Astrocyte (in vitro differentiated cells and primary cell): ENCODE results near the gene GEN1. TPM values are rescaled to one million over a fixed set of nuclear protein-coding genes. Genes with fewer than 3 reads are reported as not detected.

ENCODE experiments used
- DNase-seq: peaks from one replicate; pipeline ENCODE4 v3.0.0-alpha.2; 2010; ENCODE audit warnings: low read depth
- FAIRE-seq: peaks from 2 replicates; lab custom pipeline; 2011; peaks lifted over from hg19 to GRCh38; lab: Jason Lieb, UNC
- H2AFZ ChIP-seq: 2 replicates; pipeline ENCODE4 v1.6.0; 2012; ENCODE audit warnings: low read depth, low read length, inconsistent platforms
- H3K27ac ChIP-seq: 2 replicates; pipeline ENCODE4 v1.5.1; 2011; ENCODE audit warnings: low read depth, low read length, inconsistent platforms
- H3K27me3 ChIP-seq: 2 replicates; pipeline ENCODE4 v1.6.0; 2011; ENCODE audit warnings: low read length, inconsistent platforms; ENCODE audit not compliant: insufficient read depth
- H3K36me3 ChIP-seq: 2 replicates; pipeline ENCODE4 v1.5.1; 2011; ENCODE audit warnings: low read length, inconsistent platforms; ENCODE audit not compliant: insufficient read depth
- H3K4me1 ChIP-seq: 2 replicates; pipeline ENCODE4 v1.5.1; 2011; ENCODE audit warnings: low read length, inconsistent platforms; ENCODE audit not compliant: insufficient read depth
- H3K4me2 ChIP-seq: 2 replicates; pipeline ENCODE4 v1.6.0; 2012; ENCODE audit warnings: low read length, inconsistent platforms
- H3K4me3 ChIP-seq: 2 replicates; pipeline ENCODE4 v1.5.1; 2011; ENCODE audit warnings: low read depth, mild to moderate bottlenecking, low read length, inconsistent platforms; ENCODE audit not compliant: insufficient read depth
- H3K79me2 ChIP-seq: 2 replicates; pipeline ENCODE4 v1.6.0; 2012; ENCODE audit warnings: mild to moderate bottlenecking, low read length, inconsistent platforms; ENCODE audit not compliant: insufficient read depth
- H3K9ac ChIP-seq: 2 replicates; pipeline ENCODE4 v1.6.0; 2012; ENCODE audit warnings: mild to moderate bottlenecking, low read length, inconsistent platforms
- H3K9me3 ChIP-seq: 2 replicates; pipeline ENCODE4 v1.5.1; 2012; ENCODE audit warnings: low read depth, mild to moderate bottlenecking, low read length, inconsistent platforms; ENCODE audit not compliant: insufficient read depth
- H4K20me1 ChIP-seq: 2 replicates; pipeline ENCODE4 v1.6.0; 2012; ENCODE audit warnings: low read length, inconsistent platforms; ENCODE audit not compliant: insufficient read depth
- H3K27ac Mint-ChIP-seq: one replicate; pipeline ENCODE4 v1.8.0; 2021; ENCODE audit warnings: mild to moderate bottlenecking, mixed read lengths; ENCODE audit not compliant: unreplicated experiment
- H3K27me3 Mint-ChIP-seq: one replicate; pipeline ENCODE4 v1.8.0; 2021; ENCODE audit warnings: low read depth, mixed read lengths; ENCODE audit not compliant: unreplicated experiment
- H3K36me3 Mint-ChIP-seq: one replicate; pipeline ENCODE4 v1.8.0; 2021; ENCODE audit warnings: low read depth, mixed read lengths; ENCODE audit not compliant: unreplicated experiment
- H3K4me1 Mint-ChIP-seq: one replicate; pipeline ENCODE4 v1.8.0; 2021; ENCODE audit warnings: low read depth, mixed read lengths; ENCODE audit not compliant: unreplicated experiment
- H3K4me3 Mint-ChIP-seq: one replicate; pipeline ENCODE4 v1.8.0; 2021; ENCODE audit warnings: mild to moderate bottlenecking, moderate library complexity, mixed read lengths; ENCODE audit not compliant: unreplicated experiment
- H3K9me3 Mint-ChIP-seq: one replicate; pipeline ENCODE4 v1.8.0; 2021; ENCODE audit warnings: mild to moderate bottlenecking, mixed read lengths; ENCODE audit not compliant: unreplicated experiment
- EZH2 ChIP-seq: IDR thresholded peaks from 2 replicates; pipeline ENCODE4 v1.6.1; 2012; ENCODE audit warnings: mild to moderate bottlenecking, low read length, inconsistent platforms; ENCODE audit not compliant: insufficient read depth
- total RNA-seq: library from RNA; stranded (reverse); gene quantifications from 2 replicates; pipeline ENCODE4 v1.2.1, GENCODE V29; 2021
- TF ChIP-seq, protein P1 (sequence below): IDR thresholded peaks from 2 replicates; pipeline ENCODE4 v1.5.1; 2011; ENCODE audit warnings: low read depth, mild to moderate bottlenecking, inconsistent platforms, low read length, moderate library complexity; ENCODE audit not compliant: insufficient read depth

Gene GEN1
- total RNA-seq, 1 donor from 2014 or later = 9.1 TPM

DNA sequence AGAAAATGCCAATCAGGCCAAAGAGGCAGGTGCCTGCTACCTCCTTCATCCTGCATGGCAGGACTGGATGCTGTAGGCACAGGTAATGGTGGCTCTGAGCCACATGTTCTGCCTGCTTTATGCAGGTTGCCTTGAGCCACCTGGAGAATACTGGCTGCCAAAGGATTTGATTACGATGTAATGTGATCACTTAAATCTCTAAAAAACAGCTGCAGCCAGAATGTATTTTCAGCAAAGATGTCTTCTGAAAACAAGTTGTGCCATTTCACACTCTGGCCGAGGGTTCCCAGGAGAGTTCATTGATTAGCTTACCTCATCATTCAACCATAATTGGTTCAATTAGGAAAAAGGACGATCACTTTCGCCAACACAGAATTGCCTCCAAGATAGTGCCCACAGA is 44.4 kb downstream of the GEN1 start:
- Mint-ChIP-seq H3K4me1 (peaks cover 17% of the 10 kb centered on the region), H3K36me3 (no peaks in the 10 kb centered on the region)

DNA sequence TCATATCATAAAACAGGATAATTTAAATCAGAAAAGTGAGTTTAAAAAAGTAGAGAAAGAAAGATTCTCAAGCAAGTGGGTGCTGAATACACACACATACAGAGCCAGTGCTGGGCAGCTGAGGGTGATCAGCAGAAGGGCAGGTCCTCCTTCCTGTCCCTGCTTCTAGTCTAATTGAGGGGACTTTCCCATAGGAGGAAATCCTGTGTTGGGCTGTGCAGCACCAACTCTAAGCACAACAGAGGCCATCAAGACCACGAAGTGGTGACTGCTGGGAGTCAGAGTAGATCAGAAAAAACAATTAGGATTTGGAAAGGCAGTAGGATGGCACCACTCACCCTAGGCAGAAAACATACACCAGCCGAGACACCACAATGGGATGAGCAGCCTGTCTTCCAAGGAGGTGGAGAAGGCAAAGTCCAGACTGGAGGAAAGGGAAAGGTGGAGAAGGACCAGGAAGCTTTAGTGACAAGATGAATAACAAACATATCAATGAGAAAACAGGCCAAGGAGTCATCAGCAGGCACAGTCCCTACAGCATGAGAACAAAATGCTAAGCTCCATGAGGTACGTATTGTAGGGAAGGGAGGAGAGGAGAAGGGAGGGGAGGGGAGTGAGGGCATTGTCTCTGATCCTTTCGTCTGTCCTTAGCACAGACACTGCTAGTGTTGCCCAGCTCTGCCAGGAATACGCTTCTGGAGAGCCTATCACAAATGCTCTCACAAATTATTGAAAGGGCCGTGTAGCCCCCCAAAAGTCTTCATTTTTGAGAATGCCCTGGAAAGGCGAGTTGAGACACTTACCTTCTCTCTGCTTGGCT is 45.6 kb downstream of the GEN1 start:
- Mint-ChIP-seq H3K27me3 (peaks cover 5% of the 10 kb centered on the region), H3K9me3 (no peaks in the 10 kb centered on the region), H3K36me3 (no peaks in the 10 kb centered on the region), H3K4me3 (no peak overlapping the region), H3K27ac (no peak overlapping the region), H3K4me1 (peaks cover 6% of the 10 kb centered on the region)
- Histone ChIP-seq H4K20me1 (no peaks in the 10 kb centered on the region), H3K36me3 (no peaks in the 10 kb centered on the region), H3K79me2 (no peaks in the 10 kb centered on the region), H3K9me3 (no peaks in the 10 kb centered on the region), H3K9ac (no peak overlapping the region), H3K4me2 (no peak overlapping the region), H3K4me3 (no peak overlapping the region), H2AFZ (no peak overlapping the region), H3K27me3 (peaks cover 2% of the 10 kb centered on the region), H3K27ac (no peak overlapping the region), H3K4me1 (no peaks in the 10 kb centered on the region)
- DNase-seq = no peak
- no peak for FAIRE-seq
- TF ChIP-seq EZH2 = no peak
- TF ChIP-seq, protein P1, sequence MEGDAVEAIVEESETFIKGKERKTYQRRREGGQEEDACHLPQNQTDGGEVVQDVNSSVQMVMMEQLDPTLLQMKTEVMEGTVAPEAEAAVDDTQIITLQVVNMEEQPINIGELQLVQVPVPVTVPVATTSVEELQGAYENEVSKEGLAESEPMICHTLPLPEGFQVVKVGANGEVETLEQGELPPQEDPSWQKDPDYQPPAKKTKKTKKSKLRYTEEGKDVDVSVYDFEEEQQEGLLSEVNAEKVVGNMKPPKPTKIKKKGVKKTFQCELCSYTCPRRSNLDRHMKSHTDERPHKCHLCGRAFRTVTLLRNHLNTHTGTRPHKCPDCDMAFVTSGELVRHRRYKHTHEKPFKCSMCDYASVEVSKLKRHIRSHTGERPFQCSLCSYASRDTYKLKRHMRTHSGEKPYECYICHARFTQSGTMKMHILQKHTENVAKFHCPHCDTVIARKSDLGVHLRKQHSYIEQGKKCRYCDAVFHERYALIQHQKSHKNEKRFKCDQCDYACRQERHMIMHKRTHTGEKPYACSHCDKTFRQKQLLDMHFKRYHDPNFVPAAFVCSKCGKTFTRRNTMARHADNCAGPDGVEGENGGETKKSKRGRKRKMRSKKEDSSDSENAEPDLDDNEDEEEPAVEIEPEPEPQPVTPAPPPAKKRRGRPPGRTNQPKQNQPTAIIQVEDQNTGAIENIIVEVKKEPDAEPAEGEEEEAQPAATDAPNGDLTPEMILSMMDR = no peak

More for the DNA sequence above, 44.4 kb downstream of the GEN1 start:
- H3K9me3 ChIP-seq = no peaks in the 10 kb centered on the region
- no peaks in the 10 kb centered on the region for H3K79me2 ChIP-seq
- H3K27ac Mint-ChIP-seq = no peak overlapping the region
- DNase-seq (no peak), FAIRE-seq (no peak)
- no peak overlapping the region for H3K4me2 ChIP-seq
- peaks cover 2% of the 10 kb centered on the region for H3K27me3 ChIP-seq
- no peaks in the 10 kb centered on the region for H3K4me1 ChIP-seq
- H3K4me3 ChIP-seq = no peak overlapping the region
- H3K4me3 Mint-ChIP-seq = no peak overlapping the region
- H3K9ac ChIP-seq = no peak overlapping the region
- H4K20me1 ChIP-seq = no peaks in the 10 kb centered on the region
- TF ChIP-seq, protein P1 = no peak
- H3K27ac ChIP-seq = no peak overlapping the region
- H3K27me3 Mint-ChIP-seq = peaks cover 5% of the 10 kb centered on the region
- no peaks in the 10 kb centered on the region for H3K36me3 ChIP-seq
- H3K9me3 Mint-ChIP-seq = no peaks in the 10 kb centered on the region
- no peak overlapping the region for H2AFZ ChIP-seq

DNA sequence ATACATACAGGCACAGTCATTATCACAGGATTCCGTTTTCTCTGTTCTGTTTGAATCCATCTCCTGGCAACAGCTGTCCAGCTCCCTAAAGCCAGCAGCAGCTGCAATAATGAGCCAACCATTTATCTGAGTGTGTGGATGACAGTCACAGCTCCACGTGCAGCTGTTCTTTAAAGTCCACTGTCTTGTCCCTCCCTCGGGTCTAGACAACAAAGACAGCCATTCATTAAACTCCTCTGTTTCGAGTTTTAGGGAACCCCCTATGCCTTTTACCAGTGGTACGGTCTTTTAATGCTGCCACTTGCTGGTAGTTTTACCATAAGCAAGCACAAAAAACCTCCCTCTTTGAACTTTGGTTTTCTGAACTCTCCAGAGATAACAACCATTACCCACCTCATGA is 46.3 kb downstream of the GEN1 start:
- Mint-ChIP-seq H3K36me3 (no peaks in the 10 kb centered on the region), H3K27ac (no peak overlapping the region), H3K27me3 (peaks cover 8% of the 10 kb centered on the region), H3K4me3 (no peak overlapping the region), H3K4me1 (peaks cover 6% of the 10 kb centered on the region), H3K9me3 (no peaks in the 10 kb centered on the region)
- H3K4me2 ChIP-seq = no peak overlapping the region
- no peaks in the 10 kb centered on the region for H3K9me3 ChIP-seq
- FAIRE-seq (no peak), DNase-seq (peak; percentile 16)
- no peak overlapping the region for H2AFZ ChIP-seq
- no peaks in the 10 kb centered on the region for H3K79me2 ChIP-seq
- H3K9ac ChIP-seq = no peak overlapping the region
- H3K4me1 ChIP-seq = no peaks in the 10 kb centered on the region
- no peak overlapping the region for H3K4me3 ChIP-seq
- H3K27ac ChIP-seq = no peak overlapping the region
- TF ChIP-seq EZH2 = no peak
- TF ChIP-seq, protein P1 = no peak
- no peaks in the 10 kb centered on the region for H3K36me3 ChIP-seq
- H3K27me3 ChIP-seq = peaks cover 2% of the 10 kb centered on the region
- no peaks in the 10 kb centered on the region for H4K20me1 ChIP-seq
